HEK293 (cell line): ENCODE measurements around the gene SP2.

ENCODE experiments used
- BCL11B ChIP-seq: fragments of 450-650 bp; formaldehyde crosslinking; IDR thresholded peaks from 2 replicates; pipeline ENCODE4 v1.5.1; 2016; ENCODE audit warnings: low read depth, missing biosample characterization, missing genetic modification characterization
- HOXD13 ChIP-seq: sonication (generic); formaldehyde crosslinking; IDR thresholded peaks from 2 replicates; pipeline ENCODE4 v1.8.0; 2022; ENCODE audit warnings: missing genetic modification reagents, borderline replicate concordance
- IKZF3 ChIP-seq: fragments of 450-650 bp; IDR thresholded peaks from 2 replicates; pipeline ENCODE4 v1.5.0; 2018; ENCODE audit warnings: missing biosample characterization, mild to moderate bottlenecking, missing genetic modification characterization, moderate library complexity
- KLF16 ChIP-seq: fragments of 450-650 bp; formaldehyde crosslinking; IDR thresholded peaks from 2 replicates; pipeline ENCODE4 v1.5.1; 2017; ENCODE audit warnings: missing biosample characterization, missing genetic modification characterization
- KLF8 ChIP-seq: fragments of 450-650 bp; formaldehyde crosslinking; IDR thresholded peaks from 2 replicates; pipeline ENCODE4 v1.5.1; 2016; ENCODE audit warnings: missing biosample characterization, missing genetic modification characterization
- PRDM6 ChIP-seq: fragments of 450-650 bp; formaldehyde crosslinking; IDR thresholded peaks from 2 replicates; pipeline ENCODE4 v1.5.1; 2017; ENCODE audit warnings: missing biosample characterization, missing genetic modification characterization
- SALL2 ChIP-seq: fragments of 450-650 bp; formaldehyde crosslinking; IDR thresholded peaks from 2 replicates; pipeline ENCODE4 v1.5.0; 2017; ENCODE audit warnings: missing biosample characterization, mild to moderate bottlenecking, missing genetic modification characterization, borderline replicate concordance
- ZBTB1 ChIP-seq: fragments of 450-650 bp; formaldehyde crosslinking; IDR thresholded peaks from 2 replicates; pipeline ENCODE4 v1.5.1; 2016; ENCODE audit warnings: missing biosample characterization, missing genetic modification characterization
- ZBTB48 ChIP-seq: fragments of 450-650 bp; formaldehyde crosslinking; IDR thresholded peaks from 2 replicates; pipeline ENCODE4 v1.5.1; 2016; ENCODE audit warnings: missing biosample characterization, missing genetic modification characterization
- ZNF112 ChIP-seq: fragments of 450-650 bp; formaldehyde crosslinking; IDR thresholded peaks from 2 replicates; pipeline ENCODE4 v1.5.0; 2017; ENCODE audit warnings: missing biosample characterization, missing genetic modification characterization
- ZNF140 ChIP-seq: fragments of 450-650 bp; formaldehyde crosslinking; IDR thresholded peaks from 2 replicates; pipeline ENCODE4 v1.5.1; 2016; ENCODE audit warnings: missing biosample characterization, missing genetic modification characterization
- ZNF148 ChIP-seq: fragments of 450-650 bp; formaldehyde crosslinking; IDR thresholded peaks from 2 replicates; pipeline ENCODE4 v1.5.0; 2017; ENCODE audit warnings: missing biosample characterization, missing genetic modification characterization, borderline replicate concordance
- ZNF248 ChIP-seq: fragments of 450-650 bp; formaldehyde crosslinking; IDR thresholded peaks from 2 replicates; pipeline ENCODE4 v1.5.1; 2017; ENCODE audit warnings: missing biosample characterization, missing genetic modification characterization
- ZNF324 ChIP-seq: fragments of 450-650 bp; formaldehyde crosslinking; IDR thresholded peaks from 2 replicates; pipeline ENCODE4 v1.5.1; 2016; ENCODE audit warnings: missing biosample characterization, missing genetic modification characterization
- ZNF350 ChIP-seq: fragments of 450-650 bp; formaldehyde crosslinking; IDR thresholded peaks from 2 replicates; pipeline ENCODE4 v1.5.0; 2017; ENCODE audit warnings: missing biosample characterization, mild to moderate bottlenecking, missing genetic modification characterization
- ZNF354C ChIP-seq: fragments of 450-650 bp; formaldehyde crosslinking; IDR thresholded peaks from 2 replicates; pipeline ENCODE4 v1.5.1; 2016; ENCODE audit warnings: missing biosample characterization, missing genetic modification characterization, low read depth, borderline replicate concordance
- ZNF48 ChIP-seq: fragments of 450-650 bp; formaldehyde crosslinking; IDR thresholded peaks from 2 replicates; pipeline ENCODE4 v1.5.1; 2016; ENCODE audit warnings: missing biosample characterization, missing genetic modification characterization
- ZNF518A ChIP-seq: fragments of 450-650 bp; formaldehyde crosslinking; conservative IDR thresholded peaks from 2 replicates; pipeline ENCODE4 v1.5.1; 2016; ENCODE audit warnings: low read depth, missing biosample characterization, missing genetic modification characterization
- ZNF530 ChIP-seq: fragments of 450-650 bp; formaldehyde crosslinking; IDR thresholded peaks from 2 replicates; pipeline ENCODE4 v1.5.1; 2016; ENCODE audit warnings: low read depth, missing biosample characterization, missing genetic modification characterization
- ZNF610 ChIP-seq: fragments of 450-650 bp; formaldehyde crosslinking; IDR thresholded peaks from 2 replicates; pipeline ENCODE4 v1.5.1; 2016; ENCODE audit warnings: missing biosample characterization, missing genetic modification characterization, borderline replicate concordance
- ZNF621 ChIP-seq: fragments of 450-650 bp; formaldehyde crosslinking; IDR thresholded peaks from 2 replicates; pipeline ENCODE4 v1.5.1; 2017; ENCODE audit warnings: missing biosample characterization, missing genetic modification characterization
- ZNF660 ChIP-seq: fragments of 450-650 bp; IDR thresholded peaks from 2 replicates; pipeline ENCODE4 v1.5.1; 2018; ENCODE audit warnings: missing biosample characterization, mild to moderate bottlenecking, missing genetic modification characterization
- ZXDB ChIP-seq: fragments of 450-650 bp; formaldehyde crosslinking; IDR thresholded peaks from 2 replicates; pipeline ENCODE4 v1.5.1; 2016; ENCODE audit warnings: missing biosample characterization, missing genetic modification characterization
- TF ChIP-seq, protein P1 (sequence below): fragments of 450-650 bp; formaldehyde crosslinking; IDR thresholded peaks from 2 replicates; pipeline ENCODE4 v1.5.1; 2016; ENCODE audit warnings: missing biosample characterization, missing genetic modification characterization, low read depth
- TF ChIP-seq, protein P2 (sequence below): fragments of 450-650 bp; formaldehyde crosslinking; IDR thresholded peaks from 2 replicates; pipeline ENCODE4 v1.5.1; 2016; ENCODE audit warnings: missing biosample characterization, missing genetic modification characterization
- TF ChIP-seq, protein P3 (sequence below): fragments of 450-650 bp; formaldehyde crosslinking; IDR thresholded peaks from 2 replicates; pipeline ENCODE4 v1.5.1; 2016; ENCODE audit warnings: missing biosample characterization, missing genetic modification characterization, low read depth

SP2 gene

DNA sequence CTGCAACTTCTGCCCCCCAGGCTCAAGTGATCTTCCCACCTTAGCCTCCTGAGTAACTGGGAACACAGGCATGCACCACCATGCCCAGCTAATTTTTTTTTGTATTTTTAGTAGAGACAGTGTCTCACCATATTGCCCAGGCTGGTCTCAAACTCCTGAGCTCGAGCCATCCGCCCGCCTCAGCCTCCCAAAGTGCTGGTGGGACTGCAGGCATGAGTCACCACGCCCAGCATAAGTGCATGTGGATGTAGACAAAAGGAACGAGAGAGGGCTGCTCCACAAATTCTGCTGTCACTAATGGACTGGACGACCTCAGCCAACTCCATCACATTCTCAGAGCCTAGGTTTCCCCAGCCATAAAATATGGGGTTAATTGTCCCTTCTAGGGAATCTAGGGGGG lies 7.7 kb upstream of the SP2 start (continued):
- TF ChIP-seq PRDM6 (tag by site-specific recombination) (no peak), BCL11B (tag by site-specific recombination) (no peak), SALL2 (no peak), ZBTB1 (tag by site-specific recombination) (no peak), ZNF248 (no peak), IKZF3 (tag by site-specific recombination) (no peak), ZNF324 (tag by site-specific recombination) (peak; percentile 59; the same call in 1 of the 2 replicates), ZNF148 (tag by site-specific recombination) (no peak), ZNF48 (tag by site-specific recombination) (no peak), KLF16 (tag by site-specific recombination) (no peak), ZNF610 (tag by site-specific recombination) (no peak), HOXD13 (CRISPR knock-in tag) (no peak), ZNF660 (tag by site-specific recombination) (peak; percentile 92), ZNF350 (tag by site-specific recombination) (no peak), KLF8 (no peak), ZNF140 (tag by site-specific recombination) (no peak), ZNF354C (no peak), ZNF112 (tag by site-specific recombination) (no peak), ZNF518A (tag by site-specific recombination) (no peak), ZBTB48 (no peak), ZNF530 (tag by site-specific recombination) (no peak), ZXDB (no peak), ZNF621 (tag by site-specific recombination) (no peak)
- TF ChIP-seq, protein P1, sequence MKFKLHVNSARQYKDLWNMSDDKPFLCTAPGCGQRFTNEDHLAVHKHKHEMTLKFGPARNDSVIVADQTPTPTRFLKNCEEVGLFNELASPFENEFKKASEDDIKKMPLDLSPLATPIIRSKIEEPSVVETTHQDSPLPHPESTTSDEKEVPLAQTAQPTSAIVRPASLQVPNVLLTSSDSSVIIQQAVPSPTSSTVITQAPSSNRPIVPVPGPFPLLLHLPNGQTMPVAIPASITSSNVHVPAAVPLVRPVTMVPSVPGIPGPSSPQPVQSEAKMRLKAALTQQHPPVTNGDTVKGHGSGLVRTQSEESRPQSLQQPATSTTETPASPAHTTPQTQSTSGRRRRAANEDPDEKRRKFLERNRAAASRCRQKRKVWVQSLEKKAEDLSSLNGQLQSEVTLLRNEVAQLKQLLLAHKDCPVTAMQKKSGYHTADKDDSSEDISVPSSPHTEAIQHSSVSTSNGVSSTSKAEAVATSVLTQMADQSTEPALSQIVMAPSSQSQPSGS (tag by site-specific recombination), result peak; percentile 57
- TF ChIP-seq, protein P2, sequence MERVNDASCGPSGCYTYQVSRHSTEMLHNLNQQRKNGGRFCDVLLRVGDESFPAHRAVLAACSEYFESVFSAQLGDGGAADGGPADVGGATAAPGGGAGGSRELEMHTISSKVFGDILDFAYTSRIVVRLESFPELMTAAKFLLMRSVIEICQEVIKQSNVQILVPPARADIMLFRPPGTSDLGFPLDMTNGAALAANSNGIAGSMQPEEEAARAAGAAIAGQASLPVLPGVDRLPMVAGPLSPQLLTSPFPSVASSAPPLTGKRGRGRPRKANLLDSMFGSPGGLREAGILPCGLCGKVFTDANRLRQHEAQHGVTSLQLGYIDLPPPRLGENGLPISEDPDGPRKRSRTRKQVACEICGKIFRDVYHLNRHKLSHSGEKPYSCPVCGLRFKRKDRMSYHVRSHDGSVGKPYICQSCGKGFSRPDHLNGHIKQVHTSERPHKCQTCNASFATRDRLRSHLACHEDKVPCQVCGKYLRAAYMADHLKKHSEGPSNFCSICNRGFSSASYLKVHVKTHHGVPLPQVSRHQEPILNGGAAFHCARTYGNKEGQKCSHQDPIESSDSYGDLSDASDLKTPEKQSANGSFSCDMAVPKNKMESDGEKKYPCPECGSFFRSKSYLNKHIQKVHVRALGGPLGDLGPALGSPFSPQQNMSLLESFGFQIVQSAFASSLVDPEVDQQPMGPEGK, result peak; percentile 66; the same call in 1 of the 2 replicates
- TF ChIP-seq, protein P3, sequence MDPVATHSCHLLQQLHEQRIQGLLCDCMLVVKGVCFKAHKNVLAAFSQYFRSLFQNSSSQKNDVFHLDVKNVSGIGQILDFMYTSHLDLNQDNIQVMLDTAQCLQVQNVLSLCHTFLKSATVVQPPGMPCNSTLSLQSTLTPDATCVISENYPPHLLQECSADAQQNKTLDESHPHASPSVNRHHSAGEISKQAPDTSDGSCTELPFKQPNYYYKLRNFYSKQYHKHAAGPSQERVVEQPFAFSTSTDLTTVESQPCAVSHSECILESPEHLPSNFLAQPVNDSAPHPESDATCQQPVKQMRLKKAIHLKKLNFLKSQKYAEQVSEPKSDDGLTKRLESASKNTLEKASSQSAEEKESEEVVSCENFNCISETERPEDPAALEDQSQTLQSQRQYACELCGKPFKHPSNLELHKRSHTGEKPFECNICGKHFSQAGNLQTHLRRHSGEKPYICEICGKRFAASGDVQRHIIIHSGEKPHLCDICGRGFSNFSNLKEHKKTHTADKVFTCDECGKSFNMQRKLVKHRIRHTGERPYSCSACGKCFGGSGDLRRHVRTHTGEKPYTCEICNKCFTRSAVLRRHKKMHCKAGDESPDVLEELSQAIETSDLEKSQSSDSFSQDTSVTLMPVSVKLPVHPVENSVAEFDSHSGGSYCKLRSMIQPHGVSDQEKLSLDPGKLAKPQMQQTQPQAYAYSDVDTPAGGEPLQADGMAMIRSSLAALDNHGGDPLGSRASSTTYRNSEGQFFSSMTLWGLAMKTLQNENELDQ (tag by site-specific recombination), result no peak
